Measurements from ENCODE around the gene ZNF793.

DNA sequence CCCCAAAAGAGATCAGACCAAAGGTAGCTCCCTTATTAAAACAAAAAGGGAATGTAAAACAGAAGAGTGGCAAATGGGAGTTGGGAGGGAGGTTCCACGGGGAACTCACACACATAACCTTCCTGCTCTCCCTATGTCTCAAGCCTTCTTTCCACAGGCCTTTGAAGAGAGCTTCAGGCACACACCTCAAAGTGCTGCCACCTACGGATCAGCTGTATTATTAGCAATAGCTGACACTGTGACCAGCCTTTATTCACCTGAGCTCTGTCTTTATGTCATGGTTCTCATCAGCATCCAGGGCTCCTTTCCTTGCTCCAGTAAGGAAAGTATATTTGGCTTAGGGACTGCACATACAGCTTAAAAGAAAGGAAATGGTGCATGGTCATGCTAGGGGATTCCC, 76.6 kb downstream of the ZNF793 start:
- TF ChIP-seq, protein P1, sequence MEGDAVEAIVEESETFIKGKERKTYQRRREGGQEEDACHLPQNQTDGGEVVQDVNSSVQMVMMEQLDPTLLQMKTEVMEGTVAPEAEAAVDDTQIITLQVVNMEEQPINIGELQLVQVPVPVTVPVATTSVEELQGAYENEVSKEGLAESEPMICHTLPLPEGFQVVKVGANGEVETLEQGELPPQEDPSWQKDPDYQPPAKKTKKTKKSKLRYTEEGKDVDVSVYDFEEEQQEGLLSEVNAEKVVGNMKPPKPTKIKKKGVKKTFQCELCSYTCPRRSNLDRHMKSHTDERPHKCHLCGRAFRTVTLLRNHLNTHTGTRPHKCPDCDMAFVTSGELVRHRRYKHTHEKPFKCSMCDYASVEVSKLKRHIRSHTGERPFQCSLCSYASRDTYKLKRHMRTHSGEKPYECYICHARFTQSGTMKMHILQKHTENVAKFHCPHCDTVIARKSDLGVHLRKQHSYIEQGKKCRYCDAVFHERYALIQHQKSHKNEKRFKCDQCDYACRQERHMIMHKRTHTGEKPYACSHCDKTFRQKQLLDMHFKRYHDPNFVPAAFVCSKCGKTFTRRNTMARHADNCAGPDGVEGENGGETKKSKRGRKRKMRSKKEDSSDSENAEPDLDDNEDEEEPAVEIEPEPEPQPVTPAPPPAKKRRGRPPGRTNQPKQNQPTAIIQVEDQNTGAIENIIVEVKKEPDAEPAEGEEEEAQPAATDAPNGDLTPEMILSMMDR (optimal IDR thresholded peaks at IDR 0.05 in 1 of 3, IDR thresholded peaks at IDR 0.05 in 1 of 3, conservative IDR thresholded peaks at IDR 0.05 in 1 of 3; ENCODE audit: extremely low read depth in 1 of 3, insufficient read depth in 2 of 3, low read length in 3 of 3): no peak
- TF ChIP-seq EZH2 (IDR thresholded peaks at IDR 0.05; ENCODE audit: low read length): no peak

All from keratinocyte (primary cell).